Activated CD4-positive, CD25-positive, alpha-beta regulatory T cell treated with anti-CD3 and anti-CD28 coated beads, Interleukin-2, amount 50 U/mL, for 16 hours (primary cell): ENCODE results near the gene FA2H.
A peak's percentile ranks its signal among the peaks of the same experiment; 100 is the strongest.
"Not testable (repeated sequence)": the region's sequence is repeated elsewhere in the genome, so short reads cannot be mapped to it uniquely, and the experiment has no call there.

Experiments
- DNase-seq: peaks from one replicate; pipeline ENCODE4 v3.0.0-alpha.2; 2020; ENCODE audit warnings: low read depth, low spot score

Gene FA2H

GRCh38 chr16:74774223-74775139 lies at the start of gene FA2H:
Gene FA2H, minus strand, starts transcription at chr16:74774820. Its CDS starts 65 bp downstream, at chr16:74774755.
- peak; percentile 21 for DNase-seq

GRCh38 chr16:74817851-74818250 lies 43.2 kb upstream of the FA2H start:
- DNase-seq = no peak

GRCh38 chr16:74813109-74813641 lies 38.6 kb upstream of the FA2H start:
- peak; percentile 36 for DNase-seq

GRCh38 chr16:74811911-74812310 lies 37.3 kb upstream of the FA2H start:
- no peak for DNase-seq

- not testable (repeated sequence) for DNase-seq
These were observed 36.6 kb upstream of the FA2H start for GRCh38 chr16:74811216-74811615.

- DNase-seq = no peak
These were observed 32.5 kb upstream of the FA2H start for GRCh38 chr16:74807052-74807646.

GRCh38 chr16:74800216-74800871 lies 25.7 kb upstream of the FA2H start:
- DNase-seq = no peak

- no peak for DNase-seq
These were observed 22.8 kb upstream of the FA2H start for GRCh38 chr16:74797414-74797813.

GRCh38 chr16:74795104-74795503 lies 20.5 kb upstream of the FA2H start:
- DNase-seq = no peak

GRCh38 chr16:74794668-74795067 lies 20.0 kb upstream of the FA2H start:
- no peak for DNase-seq

GRCh38 chr16:74793571-74793970 lies 19.0 kb upstream of the FA2H start:
- no peak for DNase-seq

GRCh38 chr16:74792225-74792624 lies 17.6 kb upstream of the FA2H start:
- DNase-seq = no peak

- not testable (repeated sequence) for DNase-seq
These were observed 17.1 kb upstream of the FA2H start for GRCh38 chr16:74791749-74792148.

- no peak for DNase-seq
These were observed 13.5 kb upstream of the FA2H start for GRCh38 chr16:74788108-74788507.

GRCh38 chr16:74785031-74785430 lies 10.4 kb upstream of the FA2H start:
- no peak for DNase-seq

GRCh38 chr16:74778646-74779045 lies 4.0 kb upstream of the FA2H start:
- DNase-seq = no peak

- no peak for DNase-seq
These were observed 2.3 kb upstream of the FA2H start for GRCh38 chr16:74776926-74777325.

- no peak for DNase-seq
These were observed 635 bp upstream of the FA2H start for GRCh38 chr16:74775255-74775654.

GRCh38 chr16:74773446-74774222 lies 986 bp downstream of the FA2H start:
- DNase-seq = no peak

GRCh38 chr16:74771656-74772315 lies 2.8 kb downstream of the FA2H start:
- DNase-seq = no peak
